ENCODE results near the gene BSN.

BSN gene

DNA sequence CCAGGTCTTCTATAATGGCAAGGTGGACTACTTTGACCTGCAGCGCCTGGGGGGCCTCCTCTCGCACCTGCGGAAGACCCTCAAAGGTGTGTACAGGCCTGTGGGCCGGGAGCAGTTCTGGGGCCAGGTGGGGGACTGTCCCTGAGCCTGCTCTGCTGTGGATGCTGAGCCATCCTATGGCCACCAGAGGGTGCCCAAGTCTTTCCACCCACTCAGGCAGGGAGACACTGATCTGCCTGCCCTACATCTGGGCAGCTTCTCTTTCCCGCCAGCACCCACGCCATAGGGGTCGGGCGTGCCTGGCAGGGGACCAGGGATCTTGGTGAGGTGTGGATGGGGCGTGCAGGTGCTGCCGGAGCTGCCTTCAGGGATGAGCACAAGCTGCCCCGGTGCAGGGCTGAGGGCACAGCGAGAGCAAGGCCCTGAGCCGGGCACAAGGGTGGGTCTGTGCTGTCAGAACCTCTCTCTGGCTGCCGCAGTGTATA is 149.2 kb downstream of the BSN start:
- TF ChIP-seq, protein P1, sequence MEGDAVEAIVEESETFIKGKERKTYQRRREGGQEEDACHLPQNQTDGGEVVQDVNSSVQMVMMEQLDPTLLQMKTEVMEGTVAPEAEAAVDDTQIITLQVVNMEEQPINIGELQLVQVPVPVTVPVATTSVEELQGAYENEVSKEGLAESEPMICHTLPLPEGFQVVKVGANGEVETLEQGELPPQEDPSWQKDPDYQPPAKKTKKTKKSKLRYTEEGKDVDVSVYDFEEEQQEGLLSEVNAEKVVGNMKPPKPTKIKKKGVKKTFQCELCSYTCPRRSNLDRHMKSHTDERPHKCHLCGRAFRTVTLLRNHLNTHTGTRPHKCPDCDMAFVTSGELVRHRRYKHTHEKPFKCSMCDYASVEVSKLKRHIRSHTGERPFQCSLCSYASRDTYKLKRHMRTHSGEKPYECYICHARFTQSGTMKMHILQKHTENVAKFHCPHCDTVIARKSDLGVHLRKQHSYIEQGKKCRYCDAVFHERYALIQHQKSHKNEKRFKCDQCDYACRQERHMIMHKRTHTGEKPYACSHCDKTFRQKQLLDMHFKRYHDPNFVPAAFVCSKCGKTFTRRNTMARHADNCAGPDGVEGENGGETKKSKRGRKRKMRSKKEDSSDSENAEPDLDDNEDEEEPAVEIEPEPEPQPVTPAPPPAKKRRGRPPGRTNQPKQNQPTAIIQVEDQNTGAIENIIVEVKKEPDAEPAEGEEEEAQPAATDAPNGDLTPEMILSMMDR (IDR thresholded peaks at IDR 0.05; ENCODE audit: insufficient read depth, missing control alignments), result peak; percentile 80
- FAIRE-seq, result no peak
- peak; percentile 88 for DNase-seq (ENCODE audit: insufficient read length, low spot score)

DNA sequence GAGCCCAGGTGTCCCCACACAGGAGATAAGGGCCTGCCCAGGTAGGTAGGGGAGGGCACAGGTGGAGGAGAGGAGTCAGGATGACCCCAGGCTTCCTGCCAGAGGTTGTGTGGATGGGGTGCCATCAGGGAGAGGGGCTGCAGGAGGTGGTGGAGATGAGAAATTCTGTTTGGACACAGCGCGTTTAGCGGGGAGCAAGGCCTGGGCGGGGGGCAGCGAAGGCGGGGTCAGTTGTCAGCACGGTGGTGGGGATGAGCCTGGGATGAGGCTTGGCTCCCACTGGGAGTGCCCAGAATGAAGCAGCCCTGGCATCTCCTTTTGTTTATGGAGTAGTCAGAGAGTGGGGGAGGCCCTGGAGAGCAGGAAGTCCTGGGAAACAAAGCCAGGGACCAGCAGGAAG is 149.7 kb downstream of the BSN start:
- TF ChIP-seq, protein P1 (IDR thresholded peaks at IDR 0.05; ENCODE audit: insufficient read depth, missing control alignments), result no peak
- DNase-seq (ENCODE audit: insufficient read length, low spot score) (no peak), FAIRE-seq (no peak)

DNA sequence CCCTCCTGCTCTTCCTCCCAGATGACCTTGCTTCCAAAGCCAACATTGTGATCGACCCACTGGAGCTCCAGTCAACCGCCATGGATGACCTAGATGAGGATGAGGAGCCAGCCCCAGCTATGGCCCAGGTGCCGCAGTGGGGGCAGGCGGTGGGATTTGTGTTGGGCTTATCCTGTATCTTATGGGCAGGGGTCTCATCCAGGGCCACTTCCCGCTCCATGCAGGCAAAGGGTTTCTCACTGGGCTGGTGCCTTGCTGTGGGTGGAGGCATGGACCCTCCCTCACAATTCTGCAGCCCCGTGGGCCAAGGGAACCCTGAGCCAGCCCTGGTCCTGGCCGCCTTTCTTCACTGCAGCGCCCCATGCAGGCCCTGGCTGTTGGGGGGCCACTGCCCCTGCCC is 150.4 kb downstream of the BSN start:
- FAIRE-seq (no peak), DNase-seq (ENCODE audit: insufficient read length, low spot score) (no peak)
- TF ChIP-seq, protein P1 (IDR thresholded peaks at IDR 0.05; ENCODE audit: insufficient read depth, missing control alignments), result no peak

DNA sequence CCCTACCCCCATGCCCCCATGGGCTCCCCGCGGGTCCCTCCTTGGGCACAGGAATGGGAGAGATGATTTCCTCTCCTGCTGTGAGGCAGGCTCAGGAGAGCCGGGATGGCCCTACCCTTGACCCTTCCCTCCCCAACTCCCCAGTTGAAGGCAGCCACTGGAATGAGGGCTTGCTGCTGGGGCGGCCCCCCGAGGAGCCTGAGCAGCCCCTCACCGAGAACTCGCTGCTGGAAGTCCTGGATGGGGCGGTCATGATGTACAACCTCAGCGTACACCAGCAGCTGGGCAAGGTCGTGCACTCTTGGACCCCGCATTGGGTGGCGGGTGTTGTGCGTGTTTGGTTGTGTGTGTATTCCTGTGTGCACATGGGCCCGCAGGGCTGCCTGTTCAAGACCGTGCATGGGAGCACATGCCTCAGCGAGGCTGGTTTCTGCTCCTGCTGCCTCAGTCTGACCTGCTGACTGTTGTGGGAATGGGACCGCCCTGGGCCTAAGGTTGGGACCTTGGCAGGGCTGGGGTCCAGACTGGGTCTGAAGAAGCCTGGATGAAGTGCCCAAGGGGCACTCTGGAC is 151.2 kb downstream of the BSN start:
- FAIRE-seq, result no peak
- DNase-seq (ENCODE audit: insufficient read length, low spot score), result no peak
- TF ChIP-seq, protein P1 (IDR thresholded peaks at IDR 0.05; ENCODE audit: insufficient read depth, missing control alignments), result no peak

DNA sequence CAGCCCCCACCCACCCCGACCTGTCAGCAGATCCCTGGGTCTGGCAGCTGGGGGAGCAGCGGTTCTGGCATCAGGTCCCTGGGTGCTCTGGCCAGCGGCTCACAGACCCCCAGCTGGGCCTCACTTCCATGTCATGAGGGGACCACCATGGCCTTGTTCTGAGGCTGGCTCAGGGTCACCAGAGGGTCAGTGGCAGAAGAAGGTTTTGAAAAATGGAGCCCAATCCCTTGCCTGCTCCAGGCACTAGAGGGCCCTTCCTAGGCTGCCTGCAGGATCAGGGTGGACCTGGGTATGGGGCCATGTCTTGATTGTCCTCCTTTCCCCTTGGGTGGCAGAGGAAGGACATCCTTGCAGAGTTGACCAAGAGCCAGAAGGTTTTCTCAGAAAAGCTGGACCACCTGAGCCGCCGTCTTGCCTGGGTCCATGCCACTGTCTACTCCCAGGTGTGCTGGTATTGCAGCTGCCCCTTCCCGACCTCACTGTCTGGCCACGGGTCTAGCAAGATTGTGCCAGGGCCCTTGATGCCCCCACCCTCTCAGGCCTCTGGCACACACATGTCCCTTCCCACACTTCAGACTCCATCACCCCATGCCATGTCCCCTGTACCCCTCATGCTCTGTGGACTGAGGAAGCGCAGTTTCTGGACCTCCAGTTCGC is 152.3 kb downstream of the BSN start:
- FAIRE-seq, result no peak
- TF ChIP-seq, protein P1 (IDR thresholded peaks at IDR 0.05; ENCODE audit: insufficient read depth, missing control alignments), result no peak

DNA sequence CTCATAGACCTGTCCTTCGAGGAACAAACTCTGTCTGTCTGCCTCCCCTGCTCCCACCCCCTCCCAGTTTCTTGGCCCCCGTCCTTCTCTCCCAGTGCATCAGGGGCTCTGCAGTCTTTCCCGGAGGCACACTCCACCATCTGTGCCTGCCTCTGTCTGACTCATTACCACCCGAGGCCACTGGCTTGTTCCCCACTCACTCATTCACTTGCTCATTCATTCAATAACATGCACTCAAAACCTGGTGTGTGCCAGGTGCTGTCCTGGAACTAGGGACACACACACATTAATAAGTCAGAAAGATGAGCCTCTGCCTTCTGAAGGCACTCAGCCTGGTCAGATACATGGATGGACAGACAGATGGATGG is 152.8 kb downstream of the BSN start:
- FAIRE-seq (no peak), DNase-seq (ENCODE audit: insufficient read length, low spot score) (no peak)
- TF ChIP-seq, protein P1 (IDR thresholded peaks at IDR 0.05; ENCODE audit: insufficient read depth, missing control alignments), result no peak

More for the DNA sequence above, 152.3 kb downstream of the BSN start:
- DNase-seq (ENCODE audit: insufficient read length, low spot score), result no peak

DNA sequence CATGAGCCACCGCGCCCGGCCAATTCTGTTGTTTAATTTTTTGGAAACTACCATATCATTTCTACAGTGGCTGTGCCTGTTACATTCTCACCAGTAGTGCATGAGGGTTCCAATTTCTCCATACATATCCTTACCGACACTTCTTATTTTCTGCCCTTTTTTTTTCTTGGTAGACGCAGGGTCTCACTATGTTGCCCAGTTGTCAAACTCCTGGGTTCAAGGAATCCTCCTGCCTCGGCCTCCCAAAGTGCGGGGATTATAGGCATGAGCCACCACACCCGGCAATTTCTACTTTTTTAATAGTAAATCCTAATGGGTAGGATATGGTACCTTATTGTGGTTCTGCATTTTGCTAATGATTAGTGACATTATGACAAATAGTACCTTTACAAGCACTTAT is 155.6 kb downstream of the BSN start:
- no peak for DNase-seq (ENCODE audit: insufficient read length, low spot score)
- no peak for FAIRE-seq
- TF ChIP-seq, protein P1 (IDR thresholded peaks at IDR 0.05; ENCODE audit: insufficient read depth, missing control alignments), result no peak

Measured in D721Med (cell line).